SW480 (cell line): ENCODE results near the gene PCLAF.

Experiments used
- DNase-seq: peaks from one replicate; pipeline ENCODE4 v3.0.0-alpha.2; 2016; ENCODE audit warnings: low spot score

The PCLAF gene

GRCh38 chr15:64315216-64315615 is 66.0 kb downstream of the PCLAF start:
- DNase-seq = no peak

GRCh38 chr15:64314456-64314855 is 66.8 kb downstream of the PCLAF start:
- no peak for DNase-seq
